DND-41 (cell line): ENCODE results near the gene METTL2A.
"Not testable (repeated sequence)": the region's sequence is repeated elsewhere in the genome, so short reads cannot be mapped to it uniquely, and the experiment has no call there.

ENCODE experiments used
- ATAC-seq: fragments of 200-7000 bp; cut with Tn5 transposase; 3 replicates; pipeline ENCODE4 v1.9.1; 2021; ENCODE audit warnings: low read depth; ENCODE audit not compliant: insufficient read depth
- DNase-seq: peaks from one replicate; pipeline ENCODE4 v3.0.0-alpha.2; 2020
- H2AFZ ChIP-seq: 2 replicates; pipeline ENCODE4 v1.6.0; 2012; ENCODE audit warnings: low read depth, low read length
- H3K27ac ChIP-seq: 2 replicates; pipeline ENCODE4 v1.5.1; 2012; ENCODE audit warnings: low read length, inconsistent platforms
- H3K27me3 ChIP-seq: fragments of 200-600 bp; sonication (generic); 2 replicates; pipeline ENCODE4 v1.6.0; 2012; ENCODE audit warnings: low read length, mild to moderate bottlenecking, inconsistent platforms; ENCODE audit not compliant: insufficient read depth, poor library complexity
- H3K36me3 ChIP-seq: 2 replicates; pipeline ENCODE4 v1.5.1; 2012; ENCODE audit warnings: low read length, inconsistent platforms; ENCODE audit not compliant: insufficient read depth
- H3K4me1 ChIP-seq: 2 replicates; pipeline ENCODE4 v1.5.1; 2012; ENCODE audit warnings: mild to moderate bottlenecking, low read length; ENCODE audit not compliant: insufficient read depth
- H3K4me2 ChIP-seq: 2 replicates; pipeline ENCODE4 v1.6.0; 2012; ENCODE audit warnings: mild to moderate bottlenecking, moderate library complexity, low read length, inconsistent platforms; ENCODE audit not compliant: insufficient read depth
- H3K4me3 ChIP-seq, 2 experiments: fragments of 200-600 bp in 1 of 2; shearing (Covaris generic) in 1 of 2; 2 replicates each; pipeline ENCODE4 v1.5.1; 2012 to 2016; ENCODE audit warnings: inconsistent platforms in 2 of 2, low read length in 2 of 2, mild to moderate bottlenecking in 2 of 2, low read depth in 1 of 2, moderate library complexity in 1 of 2
- H3K79me2 ChIP-seq: 2 replicates; pipeline ENCODE4 v1.6.0; 2012; ENCODE audit warnings: low read length, inconsistent platforms; ENCODE audit not compliant: insufficient read depth
- H3K9ac ChIP-seq: 2 replicates; pipeline ENCODE4 v1.6.0; 2012; ENCODE audit warnings: low read depth, mild to moderate bottlenecking, inconsistent platforms, low read length, moderate library complexity
- H3K9me3 ChIP-seq: 2 replicates; pipeline ENCODE4 v1.5.1; 2012; ENCODE audit warnings: low read length, moderate library complexity, mild to moderate bottlenecking, inconsistent platforms; ENCODE audit not compliant: insufficient read depth, severe bottlenecking
- H4K20me1 ChIP-seq: 2 replicates; pipeline ENCODE4 v1.6.0; 2012; ENCODE audit warnings: low read length; ENCODE audit not compliant: insufficient read depth

The METTL2A gene

GRCh38 chr17:62490990-62491389 is 67.3 kb downstream of the METTL2A start:
- not testable (repeated sequence) for H3K36me3 ChIP-seq, H3K9ac ChIP-seq, H3K4me1 ChIP-seq, DNase-seq, H3K27ac ChIP-seq, ATAC-seq, H3K9me3 ChIP-seq, H2AFZ ChIP-seq, H3K4me3 ChIP-seq, H3K27me3 ChIP-seq, H3K4me2 ChIP-seq
- Histone ChIP-seq H4K20me1 (peaks cover 16% of the 10 kb centered on the region; the same call in 1 of the 2 replicates), H3K79me2 (peaks cover 95% of the 10 kb centered on the region)

- not testable (repeated sequence) for H3K9ac ChIP-seq, H3K36me3 ChIP-seq, H3K27ac ChIP-seq, ATAC-seq, DNase-seq, H3K4me3 ChIP-seq, H3K4me2 ChIP-seq, H2AFZ ChIP-seq, H3K27me3 ChIP-seq, H3K4me1 ChIP-seq, H3K9me3 ChIP-seq
- H3K79me2 ChIP-seq: peaks cover 95% of the 10 kb centered on the region
- peaks cover 14% of the 10 kb centered on the region; the same call in 1 of the 2 replicates for H4K20me1 ChIP-seq
These were observed 69.5 kb downstream of the METTL2A start for GRCh38 chr17:62493049-62493655.

GRCh38 chr17:62494073-62494472 is 70.4 kb downstream of the METTL2A start:
- not testable (repeated sequence) for H3K4me1 ChIP-seq, H3K4me2 ChIP-seq, H2AFZ ChIP-seq, H3K4me3 ChIP-seq, DNase-seq, H3K36me3 ChIP-seq, ATAC-seq, H3K27ac ChIP-seq, H3K27me3 ChIP-seq, H3K9me3 ChIP-seq, H3K9ac ChIP-seq
- peaks cover 18% of the 10 kb centered on the region for H4K20me1 ChIP-seq
- H3K79me2 ChIP-seq: peaks cover 95% of the 10 kb centered on the region

- not testable (repeated sequence) for H3K9me3 ChIP-seq, ATAC-seq, H2AFZ ChIP-seq, H3K36me3 ChIP-seq, H3K27ac ChIP-seq, H3K9ac ChIP-seq, H3K27me3 ChIP-seq, H3K4me3 ChIP-seq, H3K4me1 ChIP-seq, DNase-seq, H3K4me2 ChIP-seq
- Histone ChIP-seq H3K79me2 (peaks cover 88% of the 10 kb centered on the region), H4K20me1 (peaks cover 27% of the 10 kb centered on the region)
These were observed 72.6 kb downstream of the METTL2A start for GRCh38 chr17:62496344-62496743.

GRCh38 chr17:62498796-62499195 is 75.1 kb downstream of the METTL2A start:
- H3K36me3 ChIP-seq, H3K9me3 ChIP-seq, H3K4me2 ChIP-seq, H3K27me3 ChIP-seq, H3K9ac ChIP-seq, ATAC-seq, DNase-seq, H3K27ac ChIP-seq, H3K4me1 ChIP-seq, H3K4me3 ChIP-seq, H2AFZ ChIP-seq: not testable (repeated sequence)
- Histone ChIP-seq H4K20me1 (peaks cover 21% of the 10 kb centered on the region), H3K79me2 (peaks cover 85% of the 10 kb centered on the region)
